ENCODE measurements around the gene SLC8A1. TPM values are rescaled to one million over a fixed set of nuclear protein-coding genes. Genes with fewer than 3 reads are reported as not detected.

The SLC8A1 gene
- total RNA-seq, 2 experiments from 2014 or later = 0.47 to 0.59 TPM

- Mint-ChIP-seq H3K27ac (no peak overlapping the region), H3K4me1 (ENCODE audit: low read depth) (no peaks in the 10 kb centered on the region), H3K4me3 (no peak overlapping the region), H3K9me3 (no peaks in the 10 kb centered on the region), H3K36me3 (ENCODE audit: low read depth) (no peaks in the 10 kb centered on the region), H3K27me3 (no peaks in the 10 kb centered on the region)
- no peak overlapping the region for H3K4me3 ChIP-seq (ENCODE audit: low read length)
- no peaks in the 10 kb centered on the region for H3K36me3 ChIP-seq (ENCODE audit: insufficient read depth, low read length)
- ChIA-PET POLR2A (no interaction called here), CTCF (no interaction called here)
- DNase-seq = no peak
- H3K27me3 ChIP-seq (ENCODE audit: control insufficient read depth in 1 of 2, insufficient read depth in 2 of 2, low read length in 2 of 2) = no peaks in the 10 kb centered on the region
- H3K9me3 ChIP-seq (ENCODE audit: control insufficient read depth in 1 of 2, insufficient read depth in 1 of 2, low read length in 2 of 2) = no peaks in the 10 kb centered on the region
- intact Hi-C loops (cut with DNase I, micrococcal nuclease) = no loop called here
- H3K4me1 ChIP-seq (ENCODE audit: insufficient read depth, low read length) = no peaks in the 10 kb centered on the region
- ATAC-seq (ENCODE audit: poor library complexity) = no peak
- no peak for TF ChIP-seq CTCF (IDR thresholded peaks at IDR 0.05)
- no peak overlapping the region for H3K27ac ChIP-seq (ENCODE audit: low read depth in 1 of 2, low read length in 2 of 2)
Observed at GRCh38 chr2:40282428-40282827, 169.5 kb downstream of the SLC8A1 start.

- Mint-ChIP-seq H3K4me1 (ENCODE audit: low read depth) (no peaks in the 10 kb centered on the region), H3K27ac (no peak overlapping the region), H3K9me3 (no peaks in the 10 kb centered on the region), H3K36me3 (ENCODE audit: low read depth) (no peaks in the 10 kb centered on the region), H3K27me3 (no peaks in the 10 kb centered on the region), H3K4me3 (no peak overlapping the region)
- DNase-seq (no peak), ATAC-seq (ENCODE audit: poor library complexity) (no peak)
- intact Hi-C loops (cut with DNase I, micrococcal nuclease) = no loop called here
- POLR2A ChIA-PET = interaction anchor here (0.7 kb wide), 1 partner anchor 28 kb away, joined by 3 read pairs; no protein-coding TSS in a partner anchor
- no peaks in the 10 kb centered on the region for H3K9me3 ChIP-seq (ENCODE audit: control insufficient read depth in 1 of 2, insufficient read depth in 1 of 2, low read length in 2 of 2)
- CTCF ChIA-PET = no interaction called here
- no peak for TF ChIP-seq CTCF (IDR thresholded peaks at IDR 0.05)
- no peak overlapping the region for H3K27ac ChIP-seq (ENCODE audit: low read depth in 1 of 2, low read length in 2 of 2)
- H3K4me3 ChIP-seq (ENCODE audit: low read length) = no peak overlapping the region
- H3K4me1 ChIP-seq (ENCODE audit: insufficient read depth, low read length) = no peaks in the 10 kb centered on the region
- no peaks in the 10 kb centered on the region for H3K36me3 ChIP-seq (ENCODE audit: insufficient read depth, low read length)
- no peaks in the 10 kb centered on the region for H3K27me3 ChIP-seq (ENCODE audit: control insufficient read depth in 1 of 2, insufficient read depth in 2 of 2, low read length in 2 of 2)
Observed at GRCh38 chr2:40281021-40281940, 170.6 kb downstream of the SLC8A1 start.

GRCh38 chr2:40279482-40279881 lies 172.4 kb downstream of the SLC8A1 start:
- Mint-ChIP-seq H3K4me1 (ENCODE audit: low read depth) (no peaks in the 10 kb centered on the region), H3K36me3 (ENCODE audit: low read depth) (no peaks in the 10 kb centered on the region), H3K27ac (no peak overlapping the region), H3K27me3 (no peaks in the 10 kb centered on the region), H3K4me3 (no peak overlapping the region), H3K9me3 (no peaks in the 10 kb centered on the region)
- H3K9me3 ChIP-seq (ENCODE audit: control insufficient read depth in 1 of 2, insufficient read depth in 1 of 2, low read length in 2 of 2) = no peaks in the 10 kb centered on the region
- DNase-seq (no peak), ATAC-seq (ENCODE audit: poor library complexity) (no peak)
- H3K27me3 ChIP-seq (ENCODE audit: control insufficient read depth in 1 of 2, insufficient read depth in 2 of 2, low read length in 2 of 2) = no peaks in the 10 kb centered on the region
- no peak overlapping the region for H3K27ac ChIP-seq (ENCODE audit: low read depth in 1 of 2, low read length in 2 of 2)
- ChIA-PET POLR2A (no interaction called here), CTCF (no interaction called here)
- H3K4me3 ChIP-seq (ENCODE audit: low read length) = no peak overlapping the region
- no peaks in the 10 kb centered on the region for H3K4me1 ChIP-seq (ENCODE audit: insufficient read depth, low read length)
- no peak for TF ChIP-seq CTCF (IDR thresholded peaks at IDR 0.05)
- intact Hi-C loops (cut with DNase I, micrococcal nuclease) = no loop called here
- no peaks in the 10 kb centered on the region for H3K36me3 ChIP-seq (ENCODE audit: insufficient read depth, low read length)
